Caco-2 (cell line): Measurements from ENCODE around the gene APP. TPM values are rescaled to one million over a fixed set of nuclear protein-coding genes. Genes with fewer than 3 reads are reported as not detected.

ENCODE experiments used
- BruUV-seq: library from RNA; stranded (reverse); fragments of 400-500 nt; replicated peaks from 2 replicates; lab custom pipeline; 2021; lab: Mats Ljungman, UMichigan
- CTCF ChIA-PET: fragments of 300-600 bp; sonication (Branson Sonifier 250); formaldehyde crosslinking; loops from one replicate; lab custom pipeline; 2022; ENCODE audit warnings: antibody characterized with exemption; lab: Charles Lee
- POLR2A ChIA-PET: fragments of 300-600 bp; sonication (Branson Sonifier 250); formaldehyde crosslinking; loops from one replicate; lab custom pipeline; 2022; ENCODE audit warnings: antibody characterized with exemption; lab: Charles Lee
- DNase-seq, 2 experiments: peaks; one replicate each; pipeline versions ENCODE4 v3.0.0 to v3.0.0-alpha.2; 2020 to 2022
- H3K27me3 ChIP-seq: replicated peaks from 2 replicates; pipeline ENCODE4 v1.6.0; 2011; ENCODE audit warnings: low read length; ENCODE audit not compliant: control insufficient read depth, insufficient read depth
- H3K36me3 ChIP-seq: 2 replicates; pipeline ENCODE4 v1.5.1; 2011; ENCODE audit warnings: low read length; ENCODE audit not compliant: control insufficient read depth, insufficient read depth
- H3K4me1 ChIP-seq: fragments of 250-450 bp; sonication (Bioruptor Pico); 2 replicates; pipeline ENCODE4 v1.5.1; 2020; ENCODE audit warnings: mild to moderate bottlenecking
- H3K4me3 ChIP-seq: 2 replicates; pipeline ENCODE4 v1.5.1; 2011; ENCODE audit warnings: low read depth, mild to moderate bottlenecking, control low read depth, low read length
- H3K9me3 ChIP-seq: fragments of 250-450 bp; sonication (Bioruptor Pico); 2 replicates; pipeline ENCODE4 v1.5.1; 2020; ENCODE audit warnings: mild to moderate bottlenecking, moderate library complexity
- H3K27ac Mint-ChIP-seq: one replicate; pipeline ENCODE4 v1.8.0; 2022; ENCODE audit warnings: mixed read lengths; ENCODE audit not compliant: unreplicated experiment
- H3K27me3 Mint-ChIP-seq: one replicate; pipeline ENCODE4 v1.8.0; 2022; ENCODE audit warnings: mixed read lengths; ENCODE audit not compliant: insufficient read depth, unreplicated experiment
- H3K36me3 Mint-ChIP-seq: one replicate; pipeline ENCODE4 v1.8.0; 2022; ENCODE audit warnings: mild to moderate bottlenecking, mixed read lengths; ENCODE audit not compliant: insufficient read depth, unreplicated experiment
- H3K4me1 Mint-ChIP-seq: one replicate; pipeline ENCODE4 v1.8.0; 2022; ENCODE audit warnings: low read depth, mixed read lengths; ENCODE audit not compliant: unreplicated experiment
- H3K4me3 Mint-ChIP-seq: one replicate; pipeline ENCODE4 v1.8.0; 2022; ENCODE audit warnings: mild to moderate bottlenecking, moderate library complexity, mixed read lengths; ENCODE audit not compliant: unreplicated experiment
- H3K9me3 Mint-ChIP-seq: one replicate; pipeline ENCODE4 v1.8.0; 2022; ENCODE audit warnings: mixed read lengths; ENCODE audit not compliant: unreplicated experiment
- CTCF ChIP-seq, 2 experiments: fragments of 200-600 bp in 1 of 2; IDR thresholded peaks; 1 replicate in 1 of 2; 2 replicates in 1 of 2; pipeline versions ENCODE4 v1.5.1 to v1.8.0; 2011 to 2022; ENCODE audit warnings: antibody characterized with exemption in 1 of 2, control low read depth in 1 of 2, inconsistent platforms in 1 of 2, low read depth in 1 of 2, low read length in 1 of 2, mild to moderate bottlenecking in 1 of 2, moderate library complexity in 1 of 2; ENCODE audit not compliant: insufficient read depth in 1 of 2, severe bottlenecking in 1 of 2, unreplicated experiment in 1 of 2
- intact Hi-C: fragments of 100-400 bp; cut with micrococcal nuclease; formaldehyde crosslinking; loops from one replicate; pipeline ENCODE4 v1.10.0; 2022; ENCODE audit not compliant: unreplicated experiment
- total RNA-seq: library from RNA; stranded (reverse); gene quantifications from 2 replicates; pipeline ENCODE4 v1.2.3, GENCODE V29; 2022

APP gene
- total RNA-seq, 1 experiment from 2014 or later, result 331 TPM

GRCh38 chr21:26126168-26126553 is 44.4 kb downstream of the APP start:
- H3K36me3 ChIP-seq, result no peaks in the 10 kb centered on the region
- TF ChIP-seq CTCF (IDR thresholded peaks at IDR 0.05; ENCODE audit: insufficient read depth in 1 of 2, low read depth in 1 of 2, low read length in 1 of 2, severe bottlenecking in 1 of 2, unreplicated experiment in 1 of 2), result no peak
- ChIA-PET CTCF (no interaction called here), POLR2A (no interaction called here)
- H3K36me3 Mint-ChIP-seq, result peaks cover 12% of the 10 kb centered on the region
- H3K4me3 ChIP-seq, result no peak overlapping the region
- no peak overlapping the region for H3K4me3 Mint-ChIP-seq
- no TSS peak for BruUV-seq
- DNase-seq, result no peak
- H3K4me1 ChIP-seq, result peaks cover 47% of the 10 kb centered on the region
- no peaks in the 10 kb centered on the region for H3K9me3 Mint-ChIP-seq
- H3K4me1 Mint-ChIP-seq, result peaks cover 30% of the 10 kb centered on the region
- H3K27ac Mint-ChIP-seq, result no peak overlapping the region
- no peaks in the 10 kb centered on the region for H3K9me3 ChIP-seq
- intact Hi-C loops, result no loop called here
- no peaks in the 10 kb centered on the region for H3K27me3 ChIP-seq
- H3K27me3 Mint-ChIP-seq, result no peaks in the 10 kb centered on the region

GRCh38 chr21:26125433-26126167 is 45.0 kb downstream of the APP start:
- POLR2A ChIA-PET, result interaction anchor here (0.9 kb wide), 1 partner anchor 9 kb away, joined by 3 read pairs; no protein-coding TSS in a partner anchor
- H3K9me3 ChIP-seq, result no peaks in the 10 kb centered on the region
- intact Hi-C loops, result no loop called here
- DNase-seq, result no peak
- BruUV-seq, result no TSS peak
- peaks cover 12% of the 10 kb centered on the region for H3K36me3 Mint-ChIP-seq
- H3K36me3 ChIP-seq, result no peaks in the 10 kb centered on the region
- H3K27ac Mint-ChIP-seq, result peak overlapping the region; percentile 9
- peaks cover 35% of the 10 kb centered on the region for H3K4me1 Mint-ChIP-seq
- no peak overlapping the region for H3K4me3 Mint-ChIP-seq
- H3K4me3 ChIP-seq, result no peak overlapping the region
- H3K4me1 ChIP-seq, result peaks cover 47% of the 10 kb centered on the region
- H3K9me3 Mint-ChIP-seq, result no peaks in the 10 kb centered on the region
- no peaks in the 10 kb centered on the region for H3K27me3 Mint-ChIP-seq
- CTCF ChIA-PET, result no interaction called here
- no peaks in the 10 kb centered on the region for H3K27me3 ChIP-seq
- no peak for TF ChIP-seq CTCF (IDR thresholded peaks at IDR 0.05; ENCODE audit: insufficient read depth in 1 of 2, low read depth in 1 of 2, low read length in 1 of 2, severe bottlenecking in 1 of 2, unreplicated experiment in 1 of 2)

GRCh38 chr21:26124896-26125295 is 45.7 kb downstream of the APP start:
- no peaks in the 10 kb centered on the region for H3K27me3 Mint-ChIP-seq
- ChIA-PET CTCF (no interaction called here), POLR2A (interaction anchor here (0.9 kb wide), 1 partner anchor 8 kb away, joined by 3 read pairs; no protein-coding TSS in a partner anchor)
- peaks cover 38% of the 10 kb centered on the region for H3K4me1 Mint-ChIP-seq
- no peaks in the 10 kb centered on the region for H3K9me3 ChIP-seq
- no peaks in the 10 kb centered on the region for H3K36me3 ChIP-seq
- BruUV-seq, result no TSS peak
- H3K4me1 ChIP-seq, result peaks cover 47% of the 10 kb centered on the region
- H3K9me3 Mint-ChIP-seq, result no peaks in the 10 kb centered on the region
- DNase-seq, result no peak
- H3K36me3 Mint-ChIP-seq, result peaks cover 12% of the 10 kb centered on the region
- H3K27ac Mint-ChIP-seq, result peak overlapping the region; percentile 9
- no peaks in the 10 kb centered on the region for H3K27me3 ChIP-seq
- no peak for TF ChIP-seq CTCF (IDR thresholded peaks at IDR 0.05; ENCODE audit: insufficient read depth in 1 of 2, low read depth in 1 of 2, low read length in 1 of 2, severe bottlenecking in 1 of 2, unreplicated experiment in 1 of 2)
- no peak overlapping the region for H3K4me3 Mint-ChIP-seq
- no peak overlapping the region for H3K4me3 ChIP-seq
- intact Hi-C loops, result no loop called here
